PC-9 (cell line): ENCODE results near the gene CLCN2. TPM values are rescaled to one million over a fixed set of nuclear protein-coding genes. Genes with fewer than 3 reads are reported as not detected.

ENCODE experiments used
- Bru-seq: library from RNA; stranded (reverse); fragments of 400-500 nt; gene quantifications from one replicate; lab custom pipeline; 2021; lab: Mats Ljungman, UMichigan
- BruChase-seq, 2 experiments: library from RNA; stranded (reverse); fragments of 400-500 nt; gene quantifications; one replicate each; lab custom pipeline; 2021; lab: Mats Ljungman, UMichigan
- BruUV-seq: library from RNA; stranded (reverse); fragments of 400-500 nt; replicated peaks from 2 replicates; lab custom pipeline; 2021; lab: Mats Ljungman, UMichigan
- CTCF ChIA-PET: fragments of 300-600 bp; sonication (Branson Sonifier 250); formaldehyde crosslinking; loops from one replicate; lab custom pipeline; 2022; ENCODE audit warnings: antibody characterized with exemption; lab: Charles Lee
- POLR2A ChIA-PET: fragments of 300-600 bp; sonication (Branson Sonifier 250); formaldehyde crosslinking; loops from one replicate; lab custom pipeline; 2022; ENCODE audit warnings: antibody characterized with exemption; ENCODE audit not compliant: unreplicated experiment; lab: Charles Lee
- DNase-seq, 2 experiments: peaks; one replicate each; pipeline versions ENCODE4 v3.0.0 to v3.0.0-alpha.2; 2015 to 2022; ENCODE audit warnings: mixed read lengths in 1 of 2
- H2AFZ ChIP-seq: fragments of 200-600 bp; sonication (generic); 2 replicates; pipeline ENCODE4 v1.8.1; 2017; ENCODE audit warnings: antibody characterized with exemption
- H3F3A ChIP-seq: fragments of 200-600 bp; sonication (generic); 2 replicates; pipeline ENCODE4 v1.8.1; 2017; ENCODE audit warnings: antibody characterized with exemption, mild to moderate bottlenecking, low read depth; ENCODE audit not compliant: insufficient read depth
- H3K27ac ChIP-seq: fragments of 200-600 bp; sonication (generic); 2 replicates; pipeline ENCODE4 v1.6.1; 2016; ENCODE audit warnings: mixed run types
- H3K27me3 ChIP-seq: fragments of 200-600 bp; sonication (generic); 2 replicates; pipeline ENCODE4 v1.6.1; 2016; ENCODE audit warnings: low read depth, mixed run types; ENCODE audit not compliant: insufficient read depth
- H3K36me3 ChIP-seq: fragments of 200-600 bp; sonication (generic); 2 replicates; pipeline ENCODE4 v1.6.1; 2016; ENCODE audit warnings: low read depth, mixed run types
- H3K4me1 ChIP-seq: fragments of 200-600 bp; sonication (generic); replicated peaks from 2 replicates; pipeline ENCODE4 v1.6.1; 2016; ENCODE audit warnings: mixed run types; ENCODE audit not compliant: insufficient read depth
- H3K4me2 ChIP-seq: fragments of 200-600 bp; sonication (generic); 2 replicates; pipeline ENCODE4 v1.6.1; 2017; ENCODE audit warnings: mixed run types
- H3K4me3 ChIP-seq: fragments of 200-600 bp; sonication (generic); 2 replicates; pipeline ENCODE4 v1.6.1; 2016; ENCODE audit warnings: mixed run types
- H3K79me2 ChIP-seq: fragments of 200-600 bp; sonication (generic); 2 replicates; pipeline ENCODE4 v1.6.1; 2017; ENCODE audit warnings: low read depth, mixed run types
- H3K9me2 ChIP-seq: fragments of 200-600 bp; sonication (generic); 2 replicates; pipeline ENCODE4 v1.8.1; 2017; ENCODE audit warnings: mild to moderate bottlenecking; ENCODE audit not compliant: insufficient read depth
- H3K9me3 ChIP-seq: fragments of 200-600 bp; sonication (generic); 2 replicates; pipeline ENCODE4 v1.8.1; 2016; ENCODE audit warnings: low read depth; ENCODE audit not compliant: insufficient read depth
- H4K20me1 ChIP-seq: fragments of 200-600 bp; sonication (generic); 2 replicates; pipeline ENCODE4 v1.8.1; 2017; ENCODE audit not compliant: insufficient read depth
- CTCF ChIP-seq: fragments of 200-600 bp; sonication (generic); conservative IDR thresholded peaks from 2 replicates; pipeline ENCODE4 v1.6.1; 2017; ENCODE audit warnings: mixed run types, antibody characterized with exemption, mild to moderate bottlenecking, moderate library complexity
- EZH2 ChIP-seq: fragments of 200-600 bp; sonication (generic); IDR thresholded peaks from 2 replicates; pipeline ENCODE4 v1.8.0; 2017; ENCODE audit warnings: antibody characterized with exemption, low read depth
- intact Hi-C: fragments of 100-400 bp; cut with micrococcal nuclease; formaldehyde crosslinking; loops from one replicate; pipeline ENCODE4 v1.10.0; 2022; ENCODE audit not compliant: unreplicated experiment
- long read RNA-seq: library from polyadenylated mRNA; stranded (forward); transcript quantifications from one replicate; pipeline ENCODE4 v2.0.0, GENCODE V29; 2022
- total RNA-seq: library from RNA; stranded (reverse); gene quantifications from 2 replicates; pipeline ENCODE4 v1.2.3, GENCODE V29; 2021

The CLCN2 gene
- 27.1 and 33.0 TPM in 2 replicates for total RNA-seq
- Bru-seq, nascent RNA: percentile 59 among the genes with signal in this experiment
- BruChase-seq, experiment 1, labeled RNA remaining after a 2-hour chase: percentile 66 among the genes with signal in this experiment
- BruChase-seq, experiment 2, labeled RNA remaining after a 6-hour chase: percentile 70 among the genes with signal in this experiment
- long read RNA-seq, transcript CLCN2-201 (24 exons, 3,290 nt): major isoform, 9 of 18 reads
- long read RNA-seq, partial matches to known transcripts: 2 of 18 reads
- long read RNA-seq, other reads (novel, unspliced or antisense): 5 of 18 reads

DNA sequence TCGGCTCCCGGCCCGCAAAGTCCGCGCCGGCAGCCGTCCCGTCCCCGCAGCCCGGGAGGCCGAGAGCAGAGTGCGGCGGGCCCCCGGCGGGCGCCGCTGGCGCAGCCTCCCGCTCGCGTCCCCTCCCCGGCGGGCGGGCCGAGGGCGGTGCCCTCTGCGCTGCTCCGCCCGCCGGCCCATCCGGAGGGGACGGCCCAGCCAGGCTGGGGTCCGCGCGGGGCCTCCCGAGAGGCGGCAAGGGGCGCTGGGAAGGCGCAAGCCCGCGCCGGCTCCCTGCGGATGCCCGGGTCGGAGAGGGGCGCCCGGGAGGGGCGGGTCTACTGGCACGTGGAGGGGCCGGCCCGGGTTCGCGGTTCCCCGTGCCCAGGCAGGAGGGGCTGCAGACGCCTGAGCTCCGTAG lies at the start of gene CLCN2, which contains the start of gene POLR2H:
CLCN2 (minus strand) TSS at position 74 of the 400 bp plus-strand sequence. CDS start 126 bp downstream, outside the sequence.
POLR2H (plus strand) TSS at position 179 of the 400 bp plus-strand sequence. CDS start 1,783 bp downstream, outside the sequence.
- H3F3A ChIP-seq: peaks cover 36% of the 10 kb centered on the region
- peak within 1 kb of the TSS; percentile 99 for H3K4me2 ChIP-seq
- intact Hi-C loops: loop anchor here (5.0 kb wide), 2 partner anchors 184 to 344 kb away; partner anchors contain the start of gene ABCC5
- no peaks in the 10 kb centered on the region for H3K9me2 ChIP-seq
- peak within 1 kb of the TSS; percentile 85 for H3K4me3 ChIP-seq
- peaks cover 18% of the 10 kb centered on the region for H4K20me1 ChIP-seq
- H3K4me1 ChIP-seq: peaks cover 22% of the 10 kb centered on the region
- TF ChIP-seq EZH2 (no peak), CTCF (no peak)
- H3K27me3 ChIP-seq: no peaks in the 10 kb centered on the region
- peak within 1 kb of the TSS; percentile 98 for H2AFZ ChIP-seq
- ChIA-PET CTCF (interaction anchor here (0.5 to 2.8 kb wide), 3 partner anchors 10 to 466 kb away, joined by 3 to 17 read pairs (median 7); no protein-coding TSS in a partner anchor), POLR2A (no interaction called here)
- peaks cover 35% of the 10 kb centered on the region for H3K79me2 ChIP-seq
- peak within 1 kb of the TSS; percentile 95 for H3K27ac ChIP-seq
- H3K36me3 ChIP-seq: peaks cover 13% of the 10 kb centered on the region
- DNase-seq: peak in 1 of 2 experiments; percentile 86
- H3K9me3 ChIP-seq: no peaks in the 10 kb centered on the region
- no TSS peak for BruUV-seq

GRCh38 chr3:184409946-184410500 lies 48.6 kb upstream of the CLCN2 start:
- Histone ChIP-seq H3K9me3 (no peaks in the 10 kb centered on the region), H3K27ac (no peak overlapping the region), H3K4me2 (no peak overlapping the region), H3K4me3 (no peak overlapping the region), H2AFZ (no peak overlapping the region), H4K20me1 (no peaks in the 10 kb centered on the region), H3K9me2 (no peaks in the 10 kb centered on the region), H3K36me3 (no peaks in the 10 kb centered on the region), H3F3A (no peaks in the 10 kb centered on the region), H3K79me2 (no peaks in the 10 kb centered on the region), H3K27me3 (peaks cover 52% of the 10 kb centered on the region), H3K4me1 (no peaks in the 10 kb centered on the region)
- no peak for TF ChIP-seq CTCF
- TF ChIP-seq EZH2: no peak
- ChIA-PET POLR2A (no interaction called here), CTCF (no interaction called here)
- BruUV-seq: no TSS peak
- intact Hi-C loops: no loop called here
- DNase-seq: no peak

DNA sequence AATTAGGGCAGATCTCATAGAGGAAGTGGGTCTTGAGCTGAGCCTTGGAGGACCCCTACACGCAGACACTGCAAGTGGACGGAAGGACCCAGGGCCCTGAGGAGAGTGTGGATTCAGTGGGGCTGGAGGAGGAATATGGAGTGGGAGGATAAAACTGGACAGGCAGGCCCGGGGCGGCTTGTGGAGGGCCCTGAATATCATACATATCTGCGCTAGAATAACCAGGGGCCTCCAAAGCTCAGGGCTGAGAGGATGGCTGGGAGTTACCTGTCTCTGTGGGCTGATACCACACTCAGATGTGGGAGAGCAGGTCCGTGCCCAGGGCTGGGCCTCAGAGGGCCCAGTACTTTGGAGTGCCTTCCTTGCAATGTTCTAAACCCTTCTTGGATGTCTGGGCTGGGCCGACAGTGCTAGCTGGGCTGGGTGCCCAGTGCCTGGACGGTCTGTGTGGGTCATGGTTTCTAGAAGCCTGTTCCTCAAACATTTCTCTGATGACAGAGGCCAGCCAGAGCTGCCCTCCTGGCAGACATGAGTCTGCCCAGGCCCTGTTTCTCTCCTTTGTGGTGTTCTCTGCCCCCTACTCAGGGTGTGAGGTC lies 48.0 kb upstream of the CLCN2 start:
- no peak overlapping the region for H3K4me2 ChIP-seq
- H3K9me2 ChIP-seq: no peaks in the 10 kb centered on the region
- H3K27me3 ChIP-seq: peaks cover 56% of the 10 kb centered on the region
- no peaks in the 10 kb centered on the region for H4K20me1 ChIP-seq
- no peak for TF ChIP-seq EZH2
- TF ChIP-seq CTCF: no peak
- no TSS peak for BruUV-seq
- no peaks in the 10 kb centered on the region for H3K9me3 ChIP-seq
- POLR2A ChIA-PET: no interaction called here
- CTCF ChIA-PET: interaction anchor here (0.6 kb wide), 1 partner anchor 1379 kb away, joined by 4 read pairs; no protein-coding TSS in a partner anchor
- H3K36me3 ChIP-seq: no peaks in the 10 kb centered on the region
- no peaks in the 10 kb centered on the region for H3F3A ChIP-seq
- no peak overlapping the region for H2AFZ ChIP-seq
- intact Hi-C loops: no loop called here
- no peaks in the 10 kb centered on the region for H3K79me2 ChIP-seq
- H3K27ac ChIP-seq: no peak overlapping the region
- H3K4me3 ChIP-seq: no peak overlapping the region
- H3K4me1 ChIP-seq: no peaks in the 10 kb centered on the region
- DNase-seq: no peak
